NOMO-1 treated with dmso at 0.1 percent for 144 hours (cell line): ENCODE data around the gene SLC25A22.

Source experiments
- DNase-seq: peaks from one replicate; lab custom pipeline; 2025; ENCODE audit not compliant: unreplicated experiment; lab: John Stamatoyannopoulos, UW

The SLC25A22 gene

DNA sequence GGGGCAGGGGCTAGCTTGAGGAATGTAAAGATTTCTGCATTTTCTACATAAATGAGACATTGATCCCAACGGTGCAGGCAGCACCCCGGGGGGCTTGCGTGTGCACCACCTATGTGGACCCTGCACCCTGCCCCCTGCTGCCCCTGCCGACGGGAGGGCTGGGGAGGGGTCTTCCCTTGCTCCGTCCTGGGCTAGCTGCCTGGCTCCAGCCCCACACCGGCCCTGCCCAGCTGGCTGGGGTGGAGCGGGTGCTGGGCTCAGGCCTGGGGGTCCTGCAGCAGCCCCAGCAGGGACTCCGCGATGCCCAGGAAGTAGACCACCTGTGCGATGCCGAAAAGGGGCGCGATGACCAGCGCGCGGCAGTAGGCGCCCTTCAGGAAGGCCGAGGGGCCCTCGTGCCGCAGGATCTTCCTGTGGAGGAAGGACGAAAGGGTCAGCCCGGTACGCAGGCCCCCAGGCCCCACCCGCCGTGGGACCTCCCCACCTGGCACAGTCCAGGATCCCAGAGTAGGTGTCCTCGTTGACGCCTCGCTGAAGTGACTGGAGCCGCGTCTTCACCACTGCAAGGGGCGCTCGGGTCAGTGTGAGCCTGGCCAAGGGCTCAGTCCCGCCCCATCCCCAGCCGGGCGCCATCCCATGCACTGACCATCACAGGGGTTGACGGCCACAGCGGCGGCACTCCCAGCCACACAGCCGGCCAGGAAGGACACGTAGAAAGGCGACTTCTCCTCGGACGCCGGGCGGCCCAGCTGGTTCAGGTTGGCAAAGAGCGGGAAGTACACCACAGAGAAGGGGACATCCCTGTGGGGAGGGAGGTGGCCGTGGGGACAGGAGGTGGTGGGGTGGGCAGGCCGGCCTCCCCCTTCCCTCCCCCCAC, 6.2 kb downstream of the SLC25A22 start:
- no peak for DNase-seq

DNA sequence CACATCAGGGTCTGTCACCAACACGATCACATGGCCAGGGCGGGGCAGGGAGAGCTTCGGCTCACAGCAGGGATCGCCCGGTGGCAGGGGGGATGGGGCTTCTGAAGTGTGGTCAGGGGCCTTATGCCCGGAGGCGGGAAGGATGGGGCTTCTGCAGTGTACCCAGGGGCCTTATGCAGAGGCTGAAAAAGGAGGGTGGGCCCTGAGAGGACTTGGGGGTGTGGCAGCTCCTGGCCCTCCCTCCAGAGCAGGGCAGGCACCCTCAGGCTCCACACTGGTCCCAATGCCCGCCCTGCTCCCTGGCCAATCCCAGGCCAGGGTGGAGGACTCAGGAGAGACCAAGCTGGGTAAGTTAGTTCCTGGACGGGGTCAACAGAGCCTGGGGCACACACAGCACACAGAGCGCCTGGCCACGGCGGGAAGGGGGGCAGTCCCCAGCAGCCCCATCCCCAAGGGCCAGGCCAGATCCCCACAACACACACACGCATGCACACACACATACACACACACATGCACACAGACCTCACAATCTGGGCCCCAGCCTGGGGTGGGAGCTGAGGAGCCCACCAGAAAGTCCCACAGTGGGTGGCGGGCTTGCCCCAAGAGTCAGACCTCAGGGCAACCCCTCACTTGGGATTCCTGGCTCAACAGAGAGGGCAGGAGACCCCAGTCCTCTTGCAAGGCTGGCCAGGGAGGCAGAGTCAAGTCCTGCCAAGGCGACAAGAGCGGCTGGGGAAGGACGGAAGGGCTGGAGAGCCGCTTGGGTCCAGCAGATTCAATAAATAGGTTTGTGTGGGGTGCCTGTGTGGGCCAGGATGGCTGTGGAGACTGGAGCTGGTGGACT, 7.1 kb downstream of the SLC25A22 start:
- no peak for DNase-seq

DNA sequence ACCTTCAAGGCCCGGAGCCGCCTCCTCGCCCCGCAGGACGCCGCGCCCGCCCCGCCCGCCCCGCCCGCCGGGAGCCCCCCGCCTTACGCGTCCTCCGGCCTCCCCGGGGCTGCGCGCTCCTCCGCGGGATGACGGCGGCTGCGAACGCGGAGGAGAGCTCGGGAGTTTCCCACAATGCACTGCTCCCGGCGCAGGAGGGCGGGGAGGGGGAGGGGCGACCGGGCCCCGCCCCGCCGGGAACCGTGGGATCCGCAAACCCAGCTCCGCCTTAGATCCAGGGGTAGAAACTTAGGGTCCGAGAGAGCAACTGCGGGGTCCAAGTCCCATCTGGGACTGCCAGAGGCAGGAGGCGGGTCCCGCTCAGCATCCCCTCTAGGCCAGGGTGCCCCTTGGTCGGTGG, 8.1 kb downstream of the SLC25A22 start, which contains the start of gene CEND1:
Gene CEND1 (minus strand): TSS at position 148 of the 400 bp plus-strand sequence. CDS start 1,514 bp downstream, outside the sequence.
- DNase-seq: no peak

DNA sequence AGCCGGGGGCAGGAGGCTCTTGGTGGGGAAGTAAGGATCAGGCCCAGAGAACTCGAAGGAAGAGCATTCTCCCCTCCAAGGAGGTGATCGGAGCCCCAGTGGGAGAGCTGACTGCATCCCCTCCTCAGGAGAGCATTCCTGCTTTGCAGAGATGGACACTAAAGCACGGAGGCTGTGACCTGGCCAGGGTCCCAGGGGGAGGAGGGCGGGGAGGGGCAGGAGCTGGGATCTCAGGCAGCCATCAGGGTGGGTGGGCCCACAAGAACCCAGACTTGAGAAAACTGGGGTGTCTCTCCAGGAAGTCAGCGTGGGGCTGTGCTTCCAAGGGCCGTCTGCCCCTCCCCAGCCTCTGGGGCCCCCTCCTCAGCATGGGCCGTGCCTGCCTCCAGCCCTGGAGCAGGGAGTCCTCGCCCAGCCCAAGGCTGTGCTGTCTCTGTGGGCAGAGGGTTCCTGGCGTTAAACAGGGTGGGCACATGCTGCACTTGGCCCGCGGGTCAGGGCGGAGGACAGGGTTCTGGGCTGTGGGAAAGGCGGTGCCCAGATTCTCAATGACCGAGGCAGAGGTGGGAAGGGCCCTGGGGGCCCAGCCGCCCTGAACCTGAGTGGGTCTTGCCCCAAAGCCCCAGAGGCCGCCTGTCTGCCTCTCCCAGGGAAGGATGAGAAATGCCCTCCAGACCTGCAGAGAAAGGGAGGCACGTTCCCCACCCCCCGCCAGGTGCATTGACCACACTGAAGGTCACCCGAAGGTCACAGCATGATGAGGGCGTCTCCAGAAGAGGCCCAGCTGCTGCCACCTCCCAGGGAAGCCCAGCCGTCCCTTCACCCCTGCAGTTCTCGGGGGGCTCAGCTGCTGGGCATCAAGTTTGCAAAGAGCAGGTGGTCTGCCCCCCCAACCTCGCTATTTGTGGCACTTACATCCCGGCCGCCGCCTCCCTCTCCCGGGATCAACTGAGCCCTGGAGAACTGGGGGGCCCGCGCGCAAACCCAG, 8.8 kb downstream of the SLC25A22 start:
- DNase-seq: no peak

DNA sequence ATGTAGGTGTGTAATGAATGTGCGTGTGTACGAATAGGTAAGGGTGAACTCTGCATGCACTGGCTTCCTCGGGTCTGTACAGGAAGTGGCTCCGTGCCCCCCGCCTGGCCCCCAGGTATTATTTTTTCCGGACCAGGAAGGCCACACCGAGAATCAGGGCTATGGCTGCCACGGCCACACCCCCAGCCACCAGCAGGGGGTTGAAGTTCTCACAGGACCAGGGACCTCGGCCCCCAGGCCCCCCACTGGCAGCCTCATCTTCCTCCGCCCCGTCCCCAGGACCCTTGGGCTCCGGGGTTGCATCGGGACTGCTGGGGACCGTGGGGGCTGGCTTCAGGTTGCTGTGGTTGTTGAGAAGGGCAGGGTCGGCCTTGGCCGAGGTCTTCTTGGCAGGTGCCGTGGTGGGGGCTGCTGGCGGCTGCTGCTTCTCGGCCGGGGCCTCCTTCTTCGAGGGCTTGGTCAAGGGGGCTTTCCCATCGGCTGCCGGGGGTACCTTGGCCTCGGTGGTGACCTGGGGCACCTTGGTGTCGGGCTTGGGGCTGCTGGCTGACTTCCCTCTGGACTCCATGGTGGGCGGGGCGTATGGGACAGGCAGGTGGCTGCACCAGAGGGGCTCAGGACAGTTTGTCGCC, 10.0 kb downstream of the SLC25A22 start:
- DNase-seq: no peak

DNA sequence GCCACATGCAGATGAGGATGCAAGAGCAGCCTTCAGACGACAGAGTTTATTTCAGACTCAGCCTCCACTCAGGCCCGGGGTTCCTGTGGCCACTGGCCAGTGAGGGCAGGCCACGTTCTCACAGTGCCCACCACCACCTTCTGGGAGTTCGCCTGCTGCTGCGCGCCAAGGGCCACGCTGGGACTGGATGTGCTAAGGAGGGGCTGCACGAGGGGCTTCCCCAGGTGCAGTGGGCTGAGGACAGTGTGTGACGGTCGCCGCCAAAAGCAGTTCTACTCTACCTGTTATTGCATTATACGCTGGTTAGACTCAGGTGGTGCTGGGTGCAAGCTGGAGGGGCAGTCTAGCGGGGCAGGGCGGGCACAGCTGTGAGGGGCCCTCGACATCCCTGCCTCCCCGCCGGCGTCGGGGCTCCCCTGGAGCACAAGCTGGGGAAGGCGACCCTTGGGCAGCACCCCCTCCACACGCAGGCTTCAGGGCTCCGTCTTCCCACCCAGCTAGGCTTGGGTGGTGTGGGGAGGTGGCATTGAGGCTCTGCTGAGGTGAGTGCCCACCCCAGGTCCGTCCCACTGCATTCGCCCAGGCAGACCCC, 10.9 kb downstream of the SLC25A22 start:
- DNase-seq: no peak

DNA sequence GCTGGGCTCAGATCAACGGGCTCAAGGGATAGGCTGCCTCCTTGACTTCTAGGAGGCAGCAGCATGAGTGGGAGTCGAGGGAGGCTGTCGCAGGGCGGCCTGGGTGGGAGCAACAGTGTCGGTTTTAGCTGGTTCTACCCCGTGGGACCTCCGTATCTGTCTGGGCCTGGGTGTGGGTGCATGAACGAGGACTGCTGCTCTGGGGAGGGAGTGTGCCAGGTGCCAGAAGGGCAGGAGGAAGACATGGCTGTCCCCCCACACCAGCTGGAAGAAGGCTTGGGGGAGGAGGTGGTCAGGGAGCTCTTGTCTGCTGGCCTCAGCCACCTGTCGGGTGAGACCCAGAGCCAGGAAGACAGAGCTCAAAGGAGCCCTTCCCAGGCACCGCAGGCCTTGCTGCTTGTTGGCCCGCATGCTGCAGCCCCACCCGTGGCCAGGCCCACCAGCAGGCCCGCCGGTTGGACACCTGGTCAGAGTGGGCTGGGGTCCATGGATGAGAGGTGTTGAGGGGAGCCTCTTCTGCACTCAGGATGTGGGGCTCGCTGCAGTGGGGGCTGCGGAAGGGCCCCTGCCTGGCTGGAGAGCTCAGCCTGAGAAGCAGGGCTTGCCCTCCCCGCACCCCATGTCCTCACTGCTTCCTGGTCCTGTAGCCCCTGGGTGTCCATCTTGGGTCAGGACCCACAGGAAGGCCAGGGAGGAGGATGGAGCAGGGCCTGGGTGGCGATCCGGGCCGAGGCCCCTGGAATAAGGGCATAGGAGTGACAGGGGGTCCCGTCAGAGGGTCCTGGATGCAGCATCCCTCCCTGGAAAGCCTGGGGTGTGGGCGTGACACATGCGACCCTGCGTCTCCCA, 11.6 kb downstream of the SLC25A22 start:
- DNase-seq: no peak

DNA sequence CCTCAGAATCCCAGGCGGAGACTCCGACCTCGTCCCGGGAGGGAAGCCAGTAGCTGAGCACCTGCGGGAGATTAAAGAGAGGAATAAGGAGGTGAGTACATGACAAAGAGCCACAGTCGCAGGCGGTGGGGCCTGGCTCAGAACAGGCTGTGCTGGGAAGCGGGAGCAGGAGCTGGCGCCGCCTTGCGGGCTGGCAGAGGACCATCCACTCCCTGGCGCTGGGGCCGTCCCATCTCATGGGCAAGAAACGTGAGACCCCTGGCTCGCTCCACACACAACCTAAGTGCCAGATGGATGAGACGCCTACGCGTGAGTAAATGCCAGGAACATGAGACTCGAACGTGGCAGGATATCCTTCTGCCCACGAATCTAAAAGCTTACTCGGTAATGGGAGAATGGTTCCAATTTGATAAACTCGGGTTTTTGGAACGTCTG, 14.5 kb downstream of the SLC25A22 start:
- no peak for DNase-seq

DNA sequence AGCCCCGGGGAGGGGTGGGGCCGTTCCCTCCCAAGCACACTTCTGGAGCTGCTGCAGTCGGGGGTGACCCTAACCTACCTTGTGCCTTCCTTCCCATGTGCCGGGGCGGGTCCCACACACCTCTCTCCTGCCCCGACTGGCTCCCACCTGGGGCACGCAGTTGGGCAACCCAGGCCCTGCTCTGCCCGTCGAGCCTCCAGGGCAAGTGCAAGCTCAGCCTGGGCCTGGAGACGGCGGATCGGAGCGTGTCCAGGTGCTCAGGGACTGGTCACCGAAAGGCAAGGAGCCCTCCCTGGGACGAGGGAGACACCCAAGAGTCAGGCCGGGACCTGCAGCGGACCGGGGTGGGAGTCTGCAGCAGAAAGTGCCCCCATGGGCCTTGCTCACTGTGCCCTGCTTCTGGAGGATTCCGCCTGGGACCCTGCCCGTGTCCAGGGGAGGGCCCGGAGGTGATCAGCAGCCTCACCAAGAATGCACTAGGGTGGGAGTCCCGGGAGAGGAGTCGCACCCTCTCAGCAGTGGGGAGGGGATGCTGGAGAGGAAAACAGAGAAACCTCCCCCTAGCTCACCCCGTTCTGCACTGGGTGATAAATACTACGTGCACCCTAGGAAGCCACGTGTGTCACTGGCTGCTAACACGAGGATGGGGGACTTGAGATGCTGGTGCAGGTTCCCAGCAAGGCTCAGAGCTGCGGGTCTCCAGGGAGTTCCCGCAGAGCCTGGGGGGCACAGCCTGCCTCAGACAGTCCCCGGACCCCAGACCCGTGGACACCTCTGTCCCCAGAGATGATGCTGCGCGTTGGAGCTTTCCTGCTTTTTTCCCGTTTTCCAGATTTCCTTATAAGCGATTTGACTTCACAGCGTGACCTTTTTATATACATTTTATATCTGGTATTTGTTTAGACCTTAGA, 15.6 kb downstream of the SLC25A22 start:
- no peak for DNase-seq

DNA sequence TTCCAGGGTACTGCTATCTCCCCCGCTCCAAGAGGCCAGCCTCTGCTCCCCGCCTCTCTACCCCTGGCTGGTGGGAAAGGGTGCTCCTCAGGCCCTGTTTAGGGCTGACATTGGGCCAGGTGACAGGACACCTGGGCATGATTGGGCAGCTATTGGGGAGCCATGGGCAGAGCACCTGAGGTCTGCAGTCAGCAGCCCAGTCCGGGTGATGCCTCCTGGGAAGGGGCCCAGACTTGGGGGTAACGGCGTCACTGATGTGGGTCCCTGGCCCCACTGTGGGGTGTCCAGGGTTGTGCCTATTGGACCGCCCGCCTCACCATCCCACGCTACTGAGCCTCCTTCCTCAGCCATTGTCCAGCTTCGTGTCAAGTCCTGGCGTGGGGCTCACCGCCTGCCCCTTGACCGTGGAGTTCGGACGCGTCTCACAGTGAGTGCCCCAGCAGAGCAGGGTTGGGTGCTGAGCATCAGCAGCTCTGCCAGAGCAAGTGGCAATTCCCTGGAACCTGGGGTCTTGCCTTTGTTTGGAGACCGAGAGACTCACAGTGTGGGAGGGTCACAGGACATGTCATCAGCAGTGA, 18.0 kb downstream of the SLC25A22 start:
- DNase-seq: no peak

DNA sequence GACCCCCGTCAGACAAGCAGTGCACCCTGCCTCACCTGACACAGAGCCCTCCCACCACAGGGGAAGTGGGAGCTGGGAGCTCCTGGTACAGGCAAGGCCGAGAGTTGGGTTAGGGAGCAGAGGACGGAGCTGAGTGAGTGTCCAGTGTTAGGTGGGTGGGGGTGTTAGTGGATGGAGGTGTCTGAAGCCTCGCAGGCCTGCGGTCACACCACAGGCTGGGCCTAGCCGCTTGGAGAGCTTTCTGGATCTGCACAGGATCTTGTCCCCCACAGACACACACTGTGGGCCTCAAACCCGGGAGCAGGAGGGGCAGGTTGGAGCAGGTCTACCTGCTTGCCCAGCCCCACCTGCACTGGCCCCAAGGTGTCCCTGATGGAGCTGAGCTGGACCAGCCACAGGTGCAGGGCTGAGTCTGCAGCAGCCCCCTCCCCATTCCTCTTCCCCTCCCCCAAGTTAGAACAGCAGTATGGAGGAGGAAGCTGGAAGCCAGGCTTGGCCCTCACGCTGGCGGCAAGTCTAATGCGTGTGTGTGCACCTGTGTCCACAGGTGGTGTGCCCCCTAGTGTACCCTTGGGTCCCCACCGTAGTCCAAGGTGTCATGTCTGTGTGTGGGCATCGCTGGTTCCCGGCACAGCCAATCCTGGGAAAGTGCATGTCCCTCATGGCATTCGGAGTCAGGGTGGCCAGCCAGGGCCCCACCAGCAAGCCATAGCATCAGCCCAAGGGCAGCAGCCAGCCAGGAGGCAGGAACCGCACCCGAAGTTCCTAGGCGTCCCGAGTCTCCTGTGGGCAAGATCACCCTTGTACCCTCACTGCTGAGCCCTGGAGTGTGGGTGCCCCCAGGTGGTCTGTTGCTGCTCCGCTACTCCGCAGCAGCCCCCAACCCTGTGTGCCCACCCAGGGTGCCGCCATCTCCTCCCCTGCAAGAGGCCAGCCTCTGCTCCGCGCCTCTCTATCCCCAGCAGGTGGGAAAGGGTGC, 18.8 kb downstream of the SLC25A22 start:
- no peak for DNase-seq

DNA sequence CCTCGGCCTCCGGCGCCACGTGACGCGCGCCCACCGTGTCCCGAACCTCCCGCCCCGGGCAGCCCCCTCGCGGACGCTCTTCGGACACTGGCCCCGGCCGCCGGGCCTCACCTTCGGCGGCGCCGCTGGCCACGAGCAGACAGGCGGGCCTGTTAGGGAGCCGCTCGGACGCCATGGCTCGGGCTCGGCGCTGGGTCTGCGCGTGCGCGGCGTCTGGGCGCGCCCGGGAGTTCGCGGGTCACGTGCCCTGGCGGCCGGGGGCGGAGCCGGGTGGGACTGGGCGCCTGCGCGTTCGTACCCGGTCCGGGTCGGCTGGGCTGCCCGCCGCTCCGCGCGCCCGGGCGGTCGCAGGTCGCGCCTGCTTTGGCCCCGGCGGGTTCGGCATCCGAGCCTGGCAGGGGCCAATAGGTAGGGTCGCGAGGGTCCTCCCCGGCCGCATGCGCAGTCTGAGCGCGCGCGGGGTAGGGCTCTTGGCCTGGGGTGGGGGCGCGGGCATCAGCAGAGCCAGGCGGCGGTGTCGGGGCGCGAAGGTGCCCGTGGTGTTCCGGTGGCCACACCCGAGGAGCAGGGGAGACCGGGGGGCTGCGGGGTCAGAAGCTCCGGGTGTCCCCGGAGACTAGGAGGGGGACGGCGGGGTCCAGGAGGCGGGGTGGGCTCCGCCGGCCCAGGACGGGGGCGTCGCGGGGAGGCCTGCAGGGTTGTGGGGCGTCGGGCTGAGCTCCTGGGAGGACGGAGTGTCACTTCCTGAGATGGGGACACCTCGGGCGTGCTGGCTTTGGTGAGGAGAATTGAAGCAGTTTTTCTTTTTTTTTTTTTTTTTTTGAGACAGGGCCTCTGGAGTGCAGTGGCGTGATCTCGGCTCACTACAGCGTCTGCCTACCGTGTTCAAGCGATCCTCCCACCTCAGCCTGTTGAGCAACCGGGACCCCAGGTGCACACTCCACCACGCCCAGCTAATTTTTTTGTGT, 20.5 kb downstream of the SLC25A22 start, which contains the start of gene GATD1:
Gene GATD1 (minus strand): TSS at position 200 of the 968 bp plus-strand sequence. CDS start 25 bp downstream, at position 175.
- DNase-seq: peak; percentile 81

DNA sequence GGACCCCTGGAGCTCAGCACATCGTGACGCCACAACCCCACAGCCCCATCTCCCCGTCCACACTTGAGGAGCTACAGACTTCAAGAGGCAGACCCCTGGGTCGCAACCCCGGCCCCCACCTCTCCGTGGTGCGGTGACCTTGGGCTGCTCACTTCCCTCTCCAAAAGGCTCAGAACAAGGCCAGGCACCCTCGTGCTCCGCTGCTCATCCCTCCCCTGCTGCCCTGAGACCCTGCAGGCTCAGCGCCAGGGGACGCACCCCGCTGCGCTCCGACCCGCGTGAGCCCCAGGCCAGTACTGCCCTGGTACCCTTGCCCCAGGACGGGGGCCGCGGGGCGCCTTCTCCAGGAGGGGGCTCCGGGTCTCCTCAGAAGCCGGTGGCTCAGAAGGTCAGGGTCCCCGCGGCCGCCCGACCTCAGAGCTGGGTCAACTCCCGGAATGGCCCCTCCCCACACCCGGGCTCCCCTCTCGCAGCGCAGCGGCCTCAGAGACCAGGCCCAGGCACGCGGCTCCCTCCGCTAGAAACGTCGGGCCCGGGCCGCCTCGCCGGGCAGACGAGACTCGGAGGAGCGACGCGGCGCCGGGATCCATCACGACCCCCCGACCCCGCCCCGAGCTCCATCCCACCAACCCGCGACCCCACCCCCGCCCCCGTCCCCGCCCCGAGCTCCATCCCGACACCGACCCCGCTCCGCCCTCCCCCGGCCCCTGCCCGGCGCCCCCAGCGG, 21.4 kb downstream of the SLC25A22 start:
- peak; percentile 25 for DNase-seq

DNA sequence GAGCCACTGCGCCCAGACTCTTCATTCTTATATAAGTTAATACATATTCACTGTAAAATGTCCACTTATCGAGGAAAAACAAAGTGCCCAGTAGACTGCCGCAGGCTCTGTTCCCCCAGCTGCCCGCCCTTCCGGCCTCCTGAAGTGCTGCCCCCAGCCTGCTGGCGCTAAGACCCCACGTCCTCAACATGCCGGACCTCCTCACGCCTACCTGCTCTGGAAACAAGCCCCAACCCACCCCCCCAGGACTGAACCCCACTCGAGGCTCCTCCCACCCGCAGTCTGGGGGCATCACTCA, 21.9 kb downstream of the SLC25A22 start:
- no peak for DNase-seq
